Measurements from ENCODE around the gene ROCK2. TPM values are rescaled to one million over a fixed set of nuclear protein-coding genes. Genes with fewer than 3 reads are reported as not detected.

Gene ROCK2
- polyA plus RNA-seq, 2 of the 4 experiments (the other 2 are of a cell fraction), result 34.0 to 38.7 TPM

DNA sequence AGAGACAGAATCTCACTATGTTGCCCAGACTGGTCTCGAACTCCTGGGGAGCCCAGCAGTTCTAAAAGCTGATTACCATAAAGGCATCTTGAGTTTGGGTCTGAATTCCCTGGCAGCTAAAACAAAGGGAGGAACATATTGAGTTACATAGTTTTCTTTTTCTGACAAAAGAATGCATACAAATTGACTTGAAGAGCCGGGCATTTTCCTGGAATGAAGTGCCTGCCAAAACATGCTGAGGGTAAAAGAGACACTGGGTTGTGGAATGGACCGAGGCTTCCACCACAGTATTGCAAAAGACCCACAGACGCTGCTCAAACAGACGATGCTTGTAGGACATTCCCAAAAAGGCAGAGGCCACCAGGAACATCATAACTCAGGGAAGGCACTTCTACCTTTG lies 35.1 kb upstream of the ROCK2 start (continued):
- TF ChIP-seq RNF2 (IDR thresholded peaks at IDR 0.05; ENCODE audit: borderline replicate concordance, low read depth) (no peak), RCOR1 (IDR thresholded peaks at IDR 0.05; ENCODE audit: low read depth, low read length) (no peak), TP53 (CRISPR knock-in tag; IDR thresholded peaks at IDR 0.05) (no peak), MYC (IDR thresholded peaks at IDR 0.05; ENCODE audit: borderline replicate concordance, low read length) (no peak), JUNB (IDR thresholded peaks at IDR 0.05) (no peak), NPAS2 (CRISPR knock-in tag; IDR thresholded peaks at IDR 0.05; ENCODE audit: borderline replicate concordance) (no peak), HEYL (CRISPR knock-in tag; IDR thresholded peaks at IDR 0.05) (no peak)

DNA sequence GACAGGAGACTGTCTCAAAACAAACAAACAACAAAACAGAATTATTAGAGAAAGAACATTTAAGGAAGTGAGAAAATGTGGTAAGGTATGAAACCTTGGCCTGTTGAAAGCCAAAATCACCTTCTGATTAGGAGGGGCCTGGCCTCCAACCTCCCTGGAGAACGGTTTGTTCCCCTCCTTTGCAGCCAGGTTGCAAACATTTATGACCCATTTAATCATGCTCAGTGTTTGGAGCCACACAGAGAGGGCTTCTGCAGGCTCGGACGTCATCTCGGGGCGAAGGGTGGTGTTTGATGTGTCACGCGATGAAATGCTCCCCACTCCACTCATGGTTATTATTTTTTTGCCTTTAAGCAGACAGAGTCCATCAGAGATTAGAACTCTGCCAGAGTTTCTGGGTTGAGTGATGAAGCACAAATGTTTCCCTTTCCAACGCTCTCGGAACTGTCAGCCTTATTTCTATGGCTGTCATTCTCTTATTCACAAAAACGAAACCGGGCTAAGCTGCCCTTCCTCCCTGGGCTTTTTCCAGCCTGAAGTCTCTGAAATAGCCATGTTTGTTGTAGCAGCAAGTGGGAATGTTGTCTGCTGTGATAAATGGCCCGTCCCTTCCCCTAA lies 33.6 kb upstream of the ROCK2 start:
- FAIRE-seq (no peak), DNase-seq (ENCODE audit: low read depth in 1 of 2, low spot score in 1 of 2) (no peak), ATAC-seq (no peak)
- no peak overlapping the region for H3K4me2 ChIP-seq
- WGBS (ENCODE audit: missing lambda C conversion rate), result 81% methylated on average over 12 of the region's 12 CpGs
- peaks cover 40% of the 10 kb centered on the region for H3K4me1 ChIP-seq
- TF ChIP-seq FOSB (CRISPR knock-in tag; IDR thresholded peaks at IDR 0.05) (no peak), JUNB (IDR thresholded peaks at IDR 0.05) (no peak), RFX5 (IDR thresholded peaks at IDR 0.05) (no peak), MAZ (IDR thresholded peaks at IDR 0.05; ENCODE audit: borderline replicate concordance, low read depth, low read length) (no peak), CEBPB (IDR thresholded peaks at IDR 0.05) (no peak), SMC3 (IDR thresholded peaks at IDR 0.05) (no peak), ZFP36 (IDR thresholded peaks at IDR 0.05; ENCODE audit: borderline replicate concordance, partially characterized antibody) (no peak)
- TF ChIP-seq, protein P1, sequence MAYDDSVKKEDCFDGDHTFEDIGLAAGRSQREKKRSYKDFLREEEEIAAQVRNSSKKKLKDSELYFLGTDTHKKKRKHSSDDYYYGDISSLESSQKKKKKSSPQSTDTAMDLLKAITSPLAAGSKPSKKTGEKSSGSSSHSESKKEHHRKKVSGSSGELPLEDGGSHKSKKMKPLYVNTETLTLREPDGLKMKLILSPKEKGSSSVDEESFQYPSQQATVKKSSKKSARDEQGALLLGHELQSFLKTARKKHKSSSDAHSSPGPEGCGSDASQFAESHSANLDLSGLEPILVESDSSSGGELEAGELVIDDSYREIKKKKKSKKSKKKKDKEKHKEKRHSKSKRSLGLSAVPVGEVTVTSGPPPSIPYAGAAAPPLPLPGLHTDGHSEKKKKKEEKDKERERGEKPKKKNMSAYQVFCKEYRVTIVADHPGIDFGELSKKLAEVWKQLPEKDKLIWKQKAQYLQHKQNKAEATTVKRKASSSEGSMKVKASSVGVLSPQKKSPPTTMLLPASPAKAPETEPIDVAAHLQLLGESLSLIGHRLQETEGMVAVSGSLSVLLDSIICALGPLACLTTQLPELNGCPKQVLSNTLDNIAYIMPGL (CRISPR knock-in tag; IDR thresholded peaks at IDR 0.05; ENCODE audit: borderline replicate concordance), result no peak
- TF ChIP-seq, protein P2, sequence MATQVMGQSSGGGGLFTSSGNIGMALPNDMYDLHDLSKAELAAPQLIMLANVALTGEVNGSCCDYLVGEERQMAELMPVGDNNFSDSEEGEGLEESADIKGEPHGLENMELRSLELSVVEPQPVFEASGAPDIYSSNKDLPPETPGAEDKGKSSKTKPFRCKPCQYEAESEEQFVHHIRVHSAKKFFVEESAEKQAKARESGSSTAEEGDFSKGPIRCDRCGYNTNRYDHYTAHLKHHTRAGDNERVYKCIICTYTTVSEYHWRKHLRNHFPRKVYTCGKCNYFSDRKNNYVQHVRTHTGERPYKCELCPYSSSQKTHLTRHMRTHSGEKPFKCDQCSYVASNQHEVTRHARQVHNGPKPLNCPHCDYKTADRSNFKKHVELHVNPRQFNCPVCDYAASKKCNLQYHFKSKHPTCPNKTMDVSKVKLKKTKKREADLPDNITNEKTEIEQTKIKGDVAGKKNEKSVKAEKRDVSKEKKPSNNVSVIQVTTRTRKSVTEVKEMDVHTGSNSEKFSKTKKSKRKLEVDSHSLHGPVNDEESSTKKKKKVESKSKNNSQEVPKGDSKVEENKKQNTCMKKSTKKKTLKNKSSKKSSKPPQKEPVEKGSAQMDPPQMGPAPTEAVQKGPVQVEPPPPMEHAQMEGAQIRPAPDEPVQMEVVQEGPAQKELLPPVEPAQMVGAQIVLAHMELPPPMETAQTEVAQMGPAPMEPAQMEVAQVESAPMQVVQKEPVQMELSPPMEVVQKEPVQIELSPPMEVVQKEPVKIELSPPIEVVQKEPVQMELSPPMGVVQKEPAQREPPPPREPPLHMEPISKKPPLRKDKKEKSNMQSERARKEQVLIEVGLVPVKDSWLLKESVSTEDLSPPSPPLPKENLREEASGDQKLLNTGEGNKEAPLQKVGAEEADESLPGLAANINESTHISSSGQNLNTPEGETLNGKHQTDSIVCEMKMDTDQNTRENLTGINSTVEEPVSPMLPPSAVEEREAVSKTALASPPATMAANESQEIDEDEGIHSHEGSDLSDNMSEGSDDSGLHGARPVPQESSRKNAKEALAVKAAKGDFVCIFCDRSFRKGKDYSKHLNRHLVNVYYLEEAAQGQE (IDR thresholded peaks at IDR 0.05), result no peak
- TF ChIP-seq, protein P3, sequence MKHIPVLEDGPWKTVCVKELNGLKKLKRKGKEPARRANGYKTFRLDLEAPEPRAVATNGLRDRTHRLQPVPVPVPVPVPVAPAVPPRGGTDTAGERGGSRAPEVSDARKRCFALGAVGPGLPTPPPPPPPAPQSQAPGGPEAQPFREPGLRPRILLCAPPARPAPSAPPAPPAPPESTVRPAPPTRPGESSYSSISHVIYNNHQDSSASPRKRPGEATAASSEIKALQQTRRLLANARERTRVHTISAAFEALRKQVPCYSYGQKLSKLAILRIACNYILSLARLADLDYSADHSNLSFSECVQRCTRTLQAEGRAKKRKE (CRISPR knock-in tag; IDR thresholded peaks at IDR 0.05; ENCODE audit: low read depth), result no peak
- ChIA-PET POLR2A (no interaction called here), CTCF (interaction anchor here (6.2 kb wide), 1 partner anchor 9 kb away, joined by 55 read pairs; no protein-coding TSS in a partner anchor)
- H3K9me3 ChIP-seq, result no peaks in the 10 kb centered on the region
- no peak overlapping the region for H3K4me3 ChIP-seq
- peak overlapping the region in 1 of 2 experiments; percentile 50; a peak in 4 of 6 replicates for H3K27ac ChIP-seq

DNA sequence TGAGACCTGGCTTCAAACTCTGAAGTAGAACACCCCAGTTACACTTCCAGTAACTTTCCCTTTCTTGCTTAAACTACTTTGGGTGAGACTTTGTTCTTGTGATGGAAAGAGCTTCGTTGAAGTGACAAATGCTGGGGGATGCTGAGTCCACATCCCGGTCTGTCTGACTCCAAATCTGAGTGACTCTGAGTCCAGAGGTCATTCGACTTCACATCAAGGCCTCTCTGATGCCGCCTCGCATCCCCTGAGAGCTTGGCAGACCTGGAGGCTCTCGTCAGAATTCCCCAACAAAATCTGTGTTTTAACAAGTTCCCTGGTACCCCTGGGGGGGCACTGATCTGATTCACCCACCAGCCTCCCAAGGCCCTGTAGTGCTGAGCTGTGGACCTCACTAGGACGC lies 31.6 kb upstream of the ROCK2 start:
- ChIA-PET CTCF (interaction anchor here (1.1 to 6.2 kb wide), 9 partner anchors 8 to 243 kb away, joined by 3 to 55 read pairs (median 4); partner anchors contain the start of gene ROCK2), POLR2A (interaction anchor here (3.8 kb wide), 1 partner anchor 32 kb away, joined by 57 read pairs; the partner anchor contains the start of gene ROCK2)
- FAIRE-seq (no peak), ATAC-seq (no peak), DNase-seq (ENCODE audit: low read depth in 1 of 2, low spot score in 1 of 2) (no peak)
- H3K4me1 ChIP-seq, result peaks cover 45% of the 10 kb centered on the region
- TF ChIP-seq ZC3H11A (IDR thresholded peaks at IDR 0.05) (no peak), BHLHE40 (IDR thresholded peaks at IDR 0.05; ENCODE audit: low read depth, low read length) (no peak), JUNB (IDR thresholded peaks at IDR 0.05) (no peak), CEBPB (IDR thresholded peaks at IDR 0.05) (no peak), HDAC2 (IDR thresholded peaks at IDR 0.05) (no peak), CHD2 (IDR thresholded peaks at IDR 0.05; ENCODE audit: low read length, partially characterized antibody) (no peak)
- TF ChIP-seq, protein P4, sequence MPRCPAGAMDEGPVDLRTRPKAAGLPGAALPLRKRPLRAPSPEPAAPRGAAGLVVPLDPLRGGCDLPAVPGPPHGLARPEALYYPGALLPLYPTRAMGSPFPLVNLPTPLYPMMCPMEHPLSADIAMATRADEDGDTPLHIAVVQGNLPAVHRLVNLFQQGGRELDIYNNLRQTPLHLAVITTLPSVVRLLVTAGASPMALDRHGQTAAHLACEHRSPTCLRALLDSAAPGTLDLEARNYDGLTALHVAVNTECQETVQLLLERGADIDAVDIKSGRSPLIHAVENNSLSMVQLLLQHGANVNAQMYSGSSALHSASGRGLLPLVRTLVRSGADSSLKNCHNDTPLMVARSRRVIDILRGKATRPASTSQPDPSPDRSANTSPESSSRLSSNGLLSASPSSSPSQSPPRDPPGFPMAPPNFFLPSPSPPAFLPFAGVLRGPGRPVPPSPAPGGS (IDR thresholded peaks at IDR 0.05), result no peak
- H3K4me2 ChIP-seq, result no peak overlapping the region
- peak overlapping the region; percentile 90 to 95; a peak in 5 of 6 replicates for H3K27ac ChIP-seq
- no peak overlapping the region for H3K4me3 ChIP-seq
- 86% methylated on average over 7 of the region's 7 CpGs for WGBS (ENCODE audit: missing lambda C conversion rate)
- H3K9me3 ChIP-seq, result no peaks in the 10 kb centered on the region
